ENCODE results near the gene MED7. TPM values are rescaled to one million over a fixed set of nuclear protein-coding genes. Genes with fewer than 3 reads are reported as not detected.

MED7 gene
- total and polyA plus RNA-seq, 2 of the 4 experiments (the other 2 are of a cell fraction), result 8.6 to 9.0 TPM

GRCh38 chr5:157159209-157159751 is 16.6 kb upstream of the MED7 start:
- no peaks in the 10 kb centered on the region for H3K4me1 ChIP-seq (ENCODE audit: control insufficient read depth, insufficient read depth, low read length)
- dilution Hi-C loops (cut with HindIII; ENCODE audit: low sequenced_read_pairs, unreplicated experiment) (no loop called here), in situ Hi-C loops (cut with MboI; ENCODE audit: low sequenced_read_pairs) (no loop called here), intact Hi-C loops (cut with micrococcal nuclease) (no loop called here)
- no peak for DNase-seq
- H2BK120ac ChIP-seq (ENCODE audit: low read depth, low read length), result no peak overlapping the region
- H2AFZ ChIP-seq (replicated peaks; ENCODE audit: low read length, poor library complexity), result no peak overlapping the region
- no peaks in the 10 kb centered on the region for H3K9me3 ChIP-seq (ENCODE audit: control insufficient read depth, insufficient read depth, low read length)
- CTCF ChIA-PET, result no interaction called here
- no peak overlapping the region for H2AK9ac ChIP-seq (replicated peaks; ENCODE audit: low read depth, low read length, poor library complexity)
- no peak overlapping the region for H3K23ac ChIP-seq (ENCODE audit: low read depth, low read length)
- H3K18ac ChIP-seq (ENCODE audit: low read depth, low read length), result no peak overlapping the region
- H3K27ac ChIP-seq (ENCODE audit: insufficient read depth, low read length), result no peak overlapping the region
- H3K9ac ChIP-seq (ENCODE audit: low read depth, low read length), result no peak overlapping the region
- TF ChIP-seq CHD1 (IDR thresholded peaks at IDR 0.05; ENCODE audit: low read depth, low read length) (no peak), FOS (IDR thresholded peaks at IDR 0.05; ENCODE audit: low read depth, low read length) (no peak), MXI1 (IDR thresholded peaks at IDR 0.05; ENCODE audit: borderline replicate concordance, low read depth, low read length) (no peak), POLR2A (IDR thresholded peaks at IDR 0.05; ENCODE audit: low read depth, low read length) (no peak), CEBPB (IDR thresholded peaks at IDR 0.05; ENCODE audit: low read depth, low read length) (no peak), RFX5 (IDR thresholded peaks at IDR 0.05; ENCODE audit: low read depth, low read length) (no peak), MAFK (IDR thresholded peaks at IDR 0.05; ENCODE audit: low read depth, low read length) (no peak), MAZ (IDR thresholded peaks at IDR 0.05; ENCODE audit: borderline replicate concordance, low read depth, low read length) (no peak), RCOR1 (IDR thresholded peaks at IDR 0.05; ENCODE audit: insufficient replicate concordance, low read length) (no peak), NFE2L2 (IDR thresholded peaks at IDR 0.05; ENCODE audit: low read depth, low read length) (no peak), SMC3 (IDR thresholded peaks at IDR 0.05; ENCODE audit: low read depth, low read length) (no peak), BHLHE40 (IDR thresholded peaks at IDR 0.05; ENCODE audit: low read depth, low read length) (no peak), RAD21 (IDR thresholded peaks at IDR 0.05; ENCODE audit: low read length) (no peak)
- TF ChIP-seq, protein P1, sequence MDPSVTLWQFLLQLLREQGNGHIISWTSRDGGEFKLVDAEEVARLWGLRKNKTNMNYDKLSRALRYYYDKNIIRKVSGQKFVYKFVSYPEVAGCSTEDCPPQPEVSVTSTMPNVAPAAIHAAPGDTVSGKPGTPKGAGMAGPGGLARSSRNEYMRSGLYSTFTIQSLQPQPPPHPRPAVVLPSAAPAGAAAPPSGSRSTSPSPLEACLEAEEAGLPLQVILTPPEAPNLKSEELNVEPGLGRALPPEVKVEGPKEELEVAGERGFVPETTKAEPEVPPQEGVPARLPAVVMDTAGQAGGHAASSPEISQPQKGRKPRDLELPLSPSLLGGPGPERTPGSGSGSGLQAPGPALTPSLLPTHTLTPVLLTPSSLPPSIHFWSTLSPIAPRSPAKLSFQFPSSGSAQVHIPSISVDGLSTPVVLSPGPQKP (IDR thresholded peaks at IDR 0.05; ENCODE audit: borderline replicate concordance, low read depth, low read length), result no peak
- TF ChIP-seq, protein P2, sequence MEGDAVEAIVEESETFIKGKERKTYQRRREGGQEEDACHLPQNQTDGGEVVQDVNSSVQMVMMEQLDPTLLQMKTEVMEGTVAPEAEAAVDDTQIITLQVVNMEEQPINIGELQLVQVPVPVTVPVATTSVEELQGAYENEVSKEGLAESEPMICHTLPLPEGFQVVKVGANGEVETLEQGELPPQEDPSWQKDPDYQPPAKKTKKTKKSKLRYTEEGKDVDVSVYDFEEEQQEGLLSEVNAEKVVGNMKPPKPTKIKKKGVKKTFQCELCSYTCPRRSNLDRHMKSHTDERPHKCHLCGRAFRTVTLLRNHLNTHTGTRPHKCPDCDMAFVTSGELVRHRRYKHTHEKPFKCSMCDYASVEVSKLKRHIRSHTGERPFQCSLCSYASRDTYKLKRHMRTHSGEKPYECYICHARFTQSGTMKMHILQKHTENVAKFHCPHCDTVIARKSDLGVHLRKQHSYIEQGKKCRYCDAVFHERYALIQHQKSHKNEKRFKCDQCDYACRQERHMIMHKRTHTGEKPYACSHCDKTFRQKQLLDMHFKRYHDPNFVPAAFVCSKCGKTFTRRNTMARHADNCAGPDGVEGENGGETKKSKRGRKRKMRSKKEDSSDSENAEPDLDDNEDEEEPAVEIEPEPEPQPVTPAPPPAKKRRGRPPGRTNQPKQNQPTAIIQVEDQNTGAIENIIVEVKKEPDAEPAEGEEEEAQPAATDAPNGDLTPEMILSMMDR (conservative IDR thresholded peaks at IDR 0.05; ENCODE audit: low read depth, low read length), result no peak
- TF ChIP-seq, protein P3, sequence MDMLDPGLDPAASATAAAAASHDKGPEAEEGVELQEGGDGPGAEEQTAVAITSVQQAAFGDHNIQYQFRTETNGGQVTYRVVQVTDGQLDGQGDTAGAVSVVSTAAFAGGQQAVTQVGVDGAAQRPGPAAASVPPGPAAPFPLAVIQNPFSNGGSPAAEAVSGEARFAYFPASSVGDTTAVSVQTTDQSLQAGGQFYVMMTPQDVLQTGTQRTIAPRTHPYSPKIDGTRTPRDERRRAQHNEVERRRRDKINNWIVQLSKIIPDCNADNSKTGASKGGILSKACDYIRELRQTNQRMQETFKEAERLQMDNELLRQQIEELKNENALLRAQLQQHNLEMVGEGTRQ (IDR thresholded peaks at IDR 0.05; ENCODE audit: low read depth, low read length), result no peak
- no peak overlapping the region for H2BK15ac ChIP-seq (ENCODE audit: low read depth, low read length)
- 80% methylated on average over 1 of the region's 6 CpGs; no CpG with 5 or more reads in 1 of the 2 experiments for WGBS, 2 experiments (ENCODE audit: extremely low coverage in 2 of 2, insufficient read length in 1 of 2)
- no peak overlapping the region for H4K8ac ChIP-seq (ENCODE audit: low read depth in 2 of 2, low read length in 2 of 2)
- H3K9me1 ChIP-seq (ENCODE audit: insufficient read depth, low read length), result no peaks in the 10 kb centered on the region
- no peak overlapping the region for H4K5ac ChIP-seq (ENCODE audit: low read depth, low read length)
- H2BK5ac ChIP-seq (ENCODE audit: low read depth, low read length, poor library complexity, severe bottlenecking), result no peak overlapping the region
- no peak overlapping the region for H3K4ac ChIP-seq (ENCODE audit: low read depth, low read length)
- H3K56ac ChIP-seq (ENCODE audit: extremely low read depth, insufficient read depth, low read length), result no peak overlapping the region
- no peaks in the 10 kb centered on the region for H4K20me1 ChIP-seq (ENCODE audit: insufficient read depth, low read length)
- H3K36me3 ChIP-seq (ENCODE audit: control insufficient read depth, insufficient read depth, low read length), result no peaks in the 10 kb centered on the region
- H2AK5ac ChIP-seq (ENCODE audit: low read depth, low read length), result no peak overlapping the region
- no peak overlapping the region for H3K4me2 ChIP-seq (ENCODE audit: low read depth, low read length)
- H3K4me3 ChIP-seq (ENCODE audit: insufficient read depth, low read depth, low read length), result no peak overlapping the region
- H3K14ac ChIP-seq (replicated peaks; ENCODE audit: low read depth, low read length), result no peak overlapping the region
- H3K27me3 ChIP-seq (ENCODE audit: control insufficient read depth, insufficient read depth, low read length), result peaks cover 12% of the 10 kb centered on the region
- POLR2A ChIA-PET (ENCODE audit: unreplicated experiment), result no interaction called here
- ATAC-seq (ENCODE audit: low read depth), result no peak
- no peak overlapping the region for H2BK20ac ChIP-seq (ENCODE audit: low read depth, low read length)
- BruUV-seq (replicated peaks), result no TSS peak
- H4K91ac ChIP-seq (ENCODE audit: insufficient read depth, low read depth, low read length), result no peak overlapping the region
- no peaks in the 10 kb centered on the region for H3K79me1 ChIP-seq (ENCODE audit: low read depth in 1 of 2, low read length in 2 of 2)

Data from IMR-90 (cell line).